Parathyroid adenoma (tissue), 2 donors: ENCODE results near the gene RFC1.
A peak's percentile ranks its signal among the peaks of the same experiment; 100 is the strongest.
"Not testable (repeated sequence)": the region's sequence is repeated elsewhere in the genome, so short reads cannot be mapped to it uniquely, and the experiment has no call there.

Experiments
- H2AFZ ChIP-seq: fragments of 300-600 bp; sonication (generic); one replicate; pipeline ENCODE4 v1.7.0; 2017; ENCODE audit warnings: antibody characterized with exemption, mild to moderate bottlenecking
- H3K27ac ChIP-seq: fragments of 300-600 bp; sonication (generic); one replicate; pipeline ENCODE4 v1.7.0; 2017
- H3K27me3 ChIP-seq: fragments of 300-600 bp; sonication (generic); one replicate; pipeline ENCODE4 v1.7.0; 2017; ENCODE audit warnings: low read length; ENCODE audit not compliant: control insufficient read depth, insufficient read depth
- H3K36me3 ChIP-seq: fragments of 300-600 bp; sonication (generic); one replicate; pipeline ENCODE4 v1.7.0; 2017; ENCODE audit warnings: low read length; ENCODE audit not compliant: control insufficient read depth, insufficient read depth
- H3K4me1 ChIP-seq: fragments of 300-600 bp; sonication (generic); one replicate; pipeline ENCODE4 v1.7.0; 2017; ENCODE audit warnings: control low read depth
- H3K4me2 ChIP-seq: fragments of 300-600 bp; sonication (generic); one replicate; pipeline ENCODE4 v1.7.0; 2017; ENCODE audit warnings: low read length
- H3K4me3 ChIP-seq: fragments of 300-600 bp; sonication (generic); one replicate; pipeline ENCODE4 v1.7.0; 2017; ENCODE audit warnings: low read depth, low read length
- H3K79me2 ChIP-seq: fragments of 300-600 bp; sonication (generic); one replicate; pipeline ENCODE4 v1.7.0; 2017; ENCODE audit warnings: control low read depth
- H3K9ac ChIP-seq: fragments of 300-600 bp; sonication (generic); one replicate; pipeline ENCODE4 v1.7.0; 2017; ENCODE audit warnings: mild to moderate bottlenecking
- H3K9me3 ChIP-seq: fragments of 300-600 bp; sonication (generic); one replicate; pipeline ENCODE4 v1.7.0; 2017; ENCODE audit warnings: low read length; ENCODE audit not compliant: control insufficient read depth
- TF ChIP-seq, protein P1 (sequence below): fragments of 300-600 bp; sonication (generic); IDR thresholded peaks from one replicate; pipeline ENCODE4 v1.7.0; 2017; ENCODE audit warnings: antibody characterized with exemption, mild to moderate bottlenecking
- donor health status: primary hyperparathyroidism.

RFC1 gene, protein sequence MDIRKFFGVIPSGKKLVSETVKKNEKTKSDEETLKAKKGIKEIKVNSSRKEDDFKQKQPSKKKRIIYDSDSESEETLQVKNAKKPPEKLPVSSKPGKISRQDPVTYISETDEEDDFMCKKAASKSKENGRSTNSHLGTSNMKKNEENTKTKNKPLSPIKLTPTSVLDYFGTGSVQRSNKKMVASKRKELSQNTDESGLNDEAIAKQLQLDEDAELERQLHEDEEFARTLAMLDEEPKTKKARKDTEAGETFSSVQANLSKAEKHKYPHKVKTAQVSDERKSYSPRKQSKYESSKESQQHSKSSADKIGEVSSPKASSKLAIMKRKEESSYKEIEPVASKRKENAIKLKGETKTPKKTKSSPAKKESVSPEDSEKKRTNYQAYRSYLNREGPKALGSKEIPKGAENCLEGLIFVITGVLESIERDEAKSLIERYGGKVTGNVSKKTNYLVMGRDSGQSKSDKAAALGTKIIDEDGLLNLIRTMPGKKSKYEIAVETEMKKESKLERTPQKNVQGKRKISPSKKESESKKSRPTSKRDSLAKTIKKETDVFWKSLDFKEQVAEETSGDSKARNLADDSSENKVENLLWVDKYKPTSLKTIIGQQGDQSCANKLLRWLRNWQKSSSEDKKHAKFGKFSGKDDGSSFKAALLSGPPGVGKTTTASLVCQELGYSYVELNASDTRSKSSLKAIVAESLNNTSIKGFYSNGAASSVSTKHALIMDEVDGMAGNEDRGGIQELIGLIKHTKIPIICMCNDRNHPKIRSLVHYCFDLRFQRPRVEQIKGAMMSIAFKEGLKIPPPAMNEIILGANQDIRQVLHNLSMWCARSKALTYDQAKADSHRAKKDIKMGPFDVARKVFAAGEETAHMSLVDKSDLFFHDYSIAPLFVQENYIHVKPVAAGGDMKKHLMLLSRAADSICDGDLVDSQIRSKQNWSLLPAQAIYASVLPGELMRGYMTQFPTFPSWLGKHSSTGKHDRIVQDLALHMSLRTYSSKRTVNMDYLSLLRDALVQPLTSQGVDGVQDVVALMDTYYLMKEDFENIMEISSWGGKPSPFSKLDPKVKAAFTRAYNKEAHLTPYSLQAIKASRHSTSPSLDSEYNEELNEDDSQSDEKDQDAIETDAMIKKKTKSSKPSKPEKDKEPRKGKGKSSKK

DNA sequence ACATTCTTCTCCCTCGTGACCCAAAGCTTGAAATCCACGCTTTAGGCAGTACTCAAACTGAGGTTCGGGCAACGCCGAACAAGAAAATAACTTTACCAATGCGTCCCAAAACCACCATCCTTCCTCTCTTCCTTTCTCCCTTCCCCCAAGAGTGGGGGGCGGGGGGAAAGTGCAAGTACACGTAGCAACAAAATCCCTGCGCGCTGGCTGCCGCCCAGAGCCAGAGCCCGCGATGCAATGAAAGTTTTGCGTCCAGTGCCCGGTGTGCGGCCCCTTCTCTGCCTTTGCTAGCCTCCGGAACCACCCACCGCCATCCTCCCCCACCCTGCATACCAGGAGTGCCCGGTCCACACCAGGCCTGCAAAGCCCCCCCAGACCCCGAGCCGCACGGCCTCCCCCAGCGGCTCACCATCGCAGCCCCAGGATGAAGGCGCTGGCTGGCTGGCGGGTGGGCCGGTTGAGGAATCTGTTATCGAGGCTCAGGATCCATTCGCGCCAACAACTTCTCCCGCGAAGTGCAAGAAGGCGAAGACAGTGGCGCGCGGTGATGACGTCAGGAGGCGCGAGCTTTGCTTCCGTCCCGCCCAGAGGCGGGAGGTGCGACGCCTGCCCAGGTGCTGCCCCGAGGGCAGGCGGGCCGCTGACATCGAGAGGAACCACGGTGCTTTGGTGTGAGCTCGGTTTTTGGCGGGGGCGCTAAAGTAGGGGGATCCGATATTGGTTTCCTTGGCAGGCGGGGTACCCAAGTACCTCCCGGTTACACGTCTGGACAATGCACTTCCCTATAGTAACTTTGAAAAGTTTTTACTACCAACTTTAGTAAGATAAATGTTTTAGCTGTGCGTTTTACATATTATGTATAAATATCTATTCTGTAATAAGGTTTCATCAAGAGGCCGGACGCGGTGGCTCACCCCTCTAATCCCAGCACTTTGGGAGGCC lies at the start of gene RFC1:
Gene RFC1, minus strand, starts transcription at position 533 of the 942 bp plus-strand sequence. Its CDS starts 121 bp downstream, at position 412.
- Histone ChIP-seq H3K27ac (peak within 1 kb of the TSS; percentile 75), H3K4me1 (no peaks in the 10 kb centered on the region), H3K9me3 (no peaks in the 10 kb centered on the region), H3K4me3 (peak within 1 kb of the TSS; percentile 96), H3K27me3 (no peaks in the 10 kb centered on the region), H3K79me2 (no peaks in the 10 kb centered on the region), H3K9ac (no peak within 1 kb of the TSS), H3K36me3 (no peaks in the 10 kb centered on the region), H2AFZ (peak within 1 kb of the TSS; percentile 85), H3K4me2 (peak within 1 kb of the TSS; percentile 88)
- TF ChIP-seq, protein P1, sequence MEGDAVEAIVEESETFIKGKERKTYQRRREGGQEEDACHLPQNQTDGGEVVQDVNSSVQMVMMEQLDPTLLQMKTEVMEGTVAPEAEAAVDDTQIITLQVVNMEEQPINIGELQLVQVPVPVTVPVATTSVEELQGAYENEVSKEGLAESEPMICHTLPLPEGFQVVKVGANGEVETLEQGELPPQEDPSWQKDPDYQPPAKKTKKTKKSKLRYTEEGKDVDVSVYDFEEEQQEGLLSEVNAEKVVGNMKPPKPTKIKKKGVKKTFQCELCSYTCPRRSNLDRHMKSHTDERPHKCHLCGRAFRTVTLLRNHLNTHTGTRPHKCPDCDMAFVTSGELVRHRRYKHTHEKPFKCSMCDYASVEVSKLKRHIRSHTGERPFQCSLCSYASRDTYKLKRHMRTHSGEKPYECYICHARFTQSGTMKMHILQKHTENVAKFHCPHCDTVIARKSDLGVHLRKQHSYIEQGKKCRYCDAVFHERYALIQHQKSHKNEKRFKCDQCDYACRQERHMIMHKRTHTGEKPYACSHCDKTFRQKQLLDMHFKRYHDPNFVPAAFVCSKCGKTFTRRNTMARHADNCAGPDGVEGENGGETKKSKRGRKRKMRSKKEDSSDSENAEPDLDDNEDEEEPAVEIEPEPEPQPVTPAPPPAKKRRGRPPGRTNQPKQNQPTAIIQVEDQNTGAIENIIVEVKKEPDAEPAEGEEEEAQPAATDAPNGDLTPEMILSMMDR, result no peak

DNA sequence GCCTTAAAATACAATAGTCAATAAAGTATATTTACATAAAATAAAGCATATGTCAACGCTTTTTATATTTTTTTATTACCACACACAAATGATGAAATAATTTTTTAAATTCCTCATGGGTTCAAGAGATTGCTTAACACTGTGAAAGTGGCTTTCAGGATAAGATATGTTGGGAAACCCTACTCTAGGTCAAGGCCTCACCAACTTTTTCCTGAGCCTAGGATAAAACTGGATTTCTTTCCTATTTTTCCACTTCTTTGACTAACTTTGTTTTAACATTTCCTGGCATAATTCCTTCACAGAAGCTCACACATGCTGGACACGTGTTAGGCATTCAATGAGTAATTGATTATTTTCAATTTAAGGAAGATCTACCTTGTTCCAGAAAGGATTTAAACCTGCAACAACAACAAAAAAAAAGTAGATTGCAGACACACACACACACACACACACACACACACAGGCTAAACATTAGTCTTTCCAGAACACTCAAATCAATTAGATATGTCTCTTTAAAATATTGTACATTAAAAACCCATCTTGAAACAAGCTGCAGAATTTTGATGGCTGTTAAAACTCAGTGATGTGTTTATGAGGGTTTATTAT lies 49.6 kb upstream of the RFC1 start:
- H3K4me3 ChIP-seq, result no peak overlapping the region
- H3K4me2 ChIP-seq, result no peak overlapping the region
- H3K79me2 ChIP-seq, result no peaks in the 10 kb centered on the region
- H3K4me1 ChIP-seq, result no peaks in the 10 kb centered on the region
- TF ChIP-seq, protein P1, result no peak
- H3K9ac ChIP-seq, result no peak overlapping the region
- H3K9me3 ChIP-seq, result no peaks in the 10 kb centered on the region
- no peaks in the 10 kb centered on the region for H3K27me3 ChIP-seq
- H3K27ac ChIP-seq, result no peak overlapping the region
- no peak overlapping the region for H2AFZ ChIP-seq
- H3K36me3 ChIP-seq, result no peaks in the 10 kb centered on the region

DNA sequence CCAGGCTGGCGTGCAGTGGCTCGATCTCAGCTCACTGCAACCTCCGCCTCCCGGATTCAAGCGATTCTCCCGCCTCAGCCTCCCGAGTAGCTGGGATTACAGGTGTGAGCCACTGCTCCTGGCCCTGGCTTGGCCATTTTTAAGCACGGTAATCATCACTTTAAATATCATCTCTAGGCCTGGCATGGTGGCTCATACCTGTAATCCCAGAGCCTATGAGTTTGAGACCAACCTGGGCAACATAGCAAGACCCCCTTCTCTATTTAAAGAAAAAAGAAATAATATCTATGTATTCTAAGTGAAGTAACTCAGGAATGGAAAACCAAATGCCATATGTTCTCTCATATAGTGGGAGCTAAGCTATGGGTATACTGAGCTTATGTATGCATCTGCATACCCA lies 45.4 kb upstream of the RFC1 start:
- not testable (repeated sequence) for H3K4me2 ChIP-seq, H3K79me2 ChIP-seq, H3K9ac ChIP-seq, H3K27ac ChIP-seq, H3K9me3 ChIP-seq, H3K27me3 ChIP-seq, H2AFZ ChIP-seq, H3K36me3 ChIP-seq, H3K4me3 ChIP-seq, H3K4me1 ChIP-seq

DNA sequence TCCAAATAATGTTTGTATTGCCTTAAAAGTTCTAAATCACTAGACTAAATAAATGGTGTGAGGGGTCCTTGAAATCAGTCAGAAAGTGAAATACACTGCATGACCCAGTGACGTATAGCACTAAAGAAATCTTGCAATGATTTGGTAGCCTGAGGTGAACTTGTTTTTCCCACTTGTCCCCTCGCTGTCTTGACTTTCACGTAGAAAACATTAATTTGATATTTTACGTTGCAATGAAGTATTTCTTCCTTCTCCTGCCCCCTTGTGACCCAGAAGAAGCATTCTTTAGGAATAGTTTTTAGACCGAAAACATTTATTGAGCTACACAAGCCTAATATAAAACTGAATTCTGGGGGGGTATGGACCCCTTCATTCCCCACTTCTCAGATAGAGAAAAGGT lies 44.3 kb upstream of the RFC1 start:
- TF ChIP-seq, protein P1, result no peak
- Histone ChIP-seq H2AFZ (peak overlapping the region; percentile 11), H3K79me2 (no peaks in the 10 kb centered on the region), H3K9me3 (no peaks in the 10 kb centered on the region), H3K4me3 (no peak overlapping the region), H3K27ac (no peak overlapping the region), H3K36me3 (no peaks in the 10 kb centered on the region), H3K9ac (no peak overlapping the region), H3K27me3 (no peaks in the 10 kb centered on the region), H3K4me2 (no peak overlapping the region), H3K4me1 (no peaks in the 10 kb centered on the region)
